Fibroblast of villous mesenchyme (primary cell): Measurements from ENCODE around the gene LPXN. TPM values are rescaled to one million over a fixed set of nuclear protein-coding genes. Genes with fewer than 3 reads are reported as not detected.

Source experiments
- DNase-seq: peaks from one replicate; pipeline ENCODE4 v3.0.0-alpha.2; 2010; ENCODE audit warnings: low read depth
- H3K4me3 ChIP-seq: 2 replicates; pipeline ENCODE4 v1.5.1; 2011; ENCODE audit warnings: low read depth, mild to moderate bottlenecking, low read length
- CTCF ChIP-seq: IDR thresholded peaks from 2 replicates; pipeline ENCODE4 v1.5.1; 2012; ENCODE audit warnings: low read depth, mild to moderate bottlenecking, low read length; ENCODE audit not compliant: insufficient read depth
- total RNA-seq: library from RNA; depleted of rRNA; stranded (reverse); fragments of >200 nt; gene quantifications from 2 replicates; pipeline ENCODE4 v1.2.3, GENCODE V29; 2012

Gene LPXN
- total RNA-seq: 3.5 and 13.9 TPM in 2 replicates

- no peak for DNase-seq
- TF ChIP-seq CTCF: no peak
- H3K4me3 ChIP-seq: peak within 1 kb of the TSS; percentile 77
Measured at GRCh38 chr11:58575377-58576020, at the start of gene LPXN. TSS of gene LPXN (minus strand) at chr11:58575856. CDS start at chr11:58575772, 84 bp downstream.

GRCh38 chr11:58625086-58625485 lies 49.4 kb upstream of the LPXN start:
- no peak overlapping the region for H3K4me3 ChIP-seq
- no peak for DNase-seq
- no peak for TF ChIP-seq CTCF

GRCh38 chr11:58622344-58622743 lies 46.7 kb upstream of the LPXN start, which contains the start of gene CNTF:
TSS of gene CNTF (plus strand) at chr11:58622665. CDS start at chr11:58622753, 88 bp downstream.
- DNase-seq: no peak
- TF ChIP-seq CTCF: no peak
- no peak within 1 kb of the TSS for H3K4me3 ChIP-seq

GRCh38 chr11:58621586-58622262 lies 46.1 kb upstream of the LPXN start:
- no peak for DNase-seq
- TF ChIP-seq CTCF: no peak
- no peak overlapping the region for H3K4me3 ChIP-seq

- no peak overlapping the region for H3K4me3 ChIP-seq
- peak; percentile 27 for TF ChIP-seq CTCF
- DNase-seq: no peak
Measured at GRCh38 chr11:58617976-58618557, 42.4 kb upstream of the LPXN start.

GRCh38 chr11:58616594-58616993 lies 40.9 kb upstream of the LPXN start:
- TF ChIP-seq CTCF: no peak
- H3K4me3 ChIP-seq: no peak overlapping the region
- peak; percentile 97 for DNase-seq
